Activated T-helper 9 cell treated with anti-CD3 and anti-CD28 coated beads, Interleukin-2, amount 50 U/mL, for 16 hours (primary cell): Measurements from ENCODE around the gene ADGRB3.
"Not testable (repeated sequence)": the region's sequence is repeated elsewhere in the genome, so short reads cannot be mapped to it uniquely, and the experiment has no call there.

Experiments used
- DNase-seq: peaks from one replicate; pipeline ENCODE4 v3.0.0-alpha.2; 2020; ENCODE audit warnings: low read depth

The ADGRB3 gene

GRCh38 chr6:68826501-68826900, 191.4 kb downstream of the ADGRB3 start:
- DNase-seq, result no peak

- DNase-seq, result no peak
These were observed 199.5 kb downstream of the ADGRB3 start for GRCh38 chr6:68834551-68834950.

- DNase-seq, result no peak
These were observed 203.5 kb downstream of the ADGRB3 start for GRCh38 chr6:68838571-68838970.

GRCh38 chr6:68852791-68853190, 217.7 kb downstream of the ADGRB3 start:
- no peak for DNase-seq

- DNase-seq, result no peak
These were observed 224.2 kb downstream of the ADGRB3 start for GRCh38 chr6:68859233-68859632.

GRCh38 chr6:68868646-68869045, 233.6 kb downstream of the ADGRB3 start:
- no peak for DNase-seq

- no peak for DNase-seq
These were observed 238.2 kb downstream of the ADGRB3 start for GRCh38 chr6:68873236-68873635.

- no peak for DNase-seq
These were observed 239.7 kb downstream of the ADGRB3 start for GRCh38 chr6:68874747-68875146.

- DNase-seq, result no peak
These were observed 240.3 kb downstream of the ADGRB3 start for GRCh38 chr6:68875403-68875802.

GRCh38 chr6:68876792-68877493, 241.9 kb downstream of the ADGRB3 start:
- no peak for DNase-seq

- DNase-seq, result no peak
These were observed 245.2 kb downstream of the ADGRB3 start for GRCh38 chr6:68880050-68880813.

- DNase-seq, result not testable (repeated sequence)
These were observed 248.2 kb downstream of the ADGRB3 start for GRCh38 chr6:68883325-68883724.

- DNase-seq, result no peak
These were observed 256.3 kb downstream of the ADGRB3 start for GRCh38 chr6:68891419-68891818.

GRCh38 chr6:68892452-68892851, 257.4 kb downstream of the ADGRB3 start:
- no peak for DNase-seq

GRCh38 chr6:68895929-68896328, 260.8 kb downstream of the ADGRB3 start:
- DNase-seq, result no peak

- no peak for DNase-seq
These were observed 266.0 kb downstream of the ADGRB3 start for GRCh38 chr6:68901044-68901443.

- no peak for DNase-seq
These were observed 276.3 kb downstream of the ADGRB3 start for GRCh38 chr6:68911334-68911733.

- DNase-seq, result no peak
These were observed 276.7 kb downstream of the ADGRB3 start for GRCh38 chr6:68911811-68912210.

- DNase-seq, result not testable (repeated sequence)
These were observed 277.7 kb downstream of the ADGRB3 start for GRCh38 chr6:68912805-68913204.

- DNase-seq, result no peak
These were observed 280.5 kb downstream of the ADGRB3 start for GRCh38 chr6:68915586-68915985.

GRCh38 chr6:68919537-68919936, 284.5 kb downstream of the ADGRB3 start:
- DNase-seq, result no peak

GRCh38 chr6:68941345-68941744, 306.3 kb downstream of the ADGRB3 start:
- no peak for DNase-seq

- no peak for DNase-seq
These were observed 312.6 kb downstream of the ADGRB3 start for GRCh38 chr6:68947721-68948120.

GRCh38 chr6:68951270-68951669, 316.2 kb downstream of the ADGRB3 start:
- no peak for DNase-seq
